ENCODE results near the gene NBL1.

DNA sequence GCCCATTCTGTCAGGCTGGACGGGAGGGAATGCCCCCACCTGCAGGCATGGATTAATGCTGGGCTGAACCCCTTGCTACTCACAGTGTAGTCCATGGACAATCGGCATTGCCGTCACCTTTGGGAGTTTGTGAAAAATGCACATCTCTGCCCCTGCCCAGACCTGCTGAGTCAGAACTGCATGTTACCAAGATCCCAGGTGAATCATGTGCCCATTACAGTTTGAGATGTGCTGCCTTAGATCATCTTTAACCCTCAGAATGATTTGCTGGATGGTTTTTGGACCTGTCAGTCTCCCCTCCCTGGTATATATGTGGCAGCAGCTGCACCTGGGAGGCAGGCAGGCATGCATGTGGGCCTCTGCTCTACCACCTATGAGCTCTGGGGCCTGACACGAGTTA lies 35.6 kb downstream of the NBL1 start:
- TF ChIP-seq, protein P1, sequence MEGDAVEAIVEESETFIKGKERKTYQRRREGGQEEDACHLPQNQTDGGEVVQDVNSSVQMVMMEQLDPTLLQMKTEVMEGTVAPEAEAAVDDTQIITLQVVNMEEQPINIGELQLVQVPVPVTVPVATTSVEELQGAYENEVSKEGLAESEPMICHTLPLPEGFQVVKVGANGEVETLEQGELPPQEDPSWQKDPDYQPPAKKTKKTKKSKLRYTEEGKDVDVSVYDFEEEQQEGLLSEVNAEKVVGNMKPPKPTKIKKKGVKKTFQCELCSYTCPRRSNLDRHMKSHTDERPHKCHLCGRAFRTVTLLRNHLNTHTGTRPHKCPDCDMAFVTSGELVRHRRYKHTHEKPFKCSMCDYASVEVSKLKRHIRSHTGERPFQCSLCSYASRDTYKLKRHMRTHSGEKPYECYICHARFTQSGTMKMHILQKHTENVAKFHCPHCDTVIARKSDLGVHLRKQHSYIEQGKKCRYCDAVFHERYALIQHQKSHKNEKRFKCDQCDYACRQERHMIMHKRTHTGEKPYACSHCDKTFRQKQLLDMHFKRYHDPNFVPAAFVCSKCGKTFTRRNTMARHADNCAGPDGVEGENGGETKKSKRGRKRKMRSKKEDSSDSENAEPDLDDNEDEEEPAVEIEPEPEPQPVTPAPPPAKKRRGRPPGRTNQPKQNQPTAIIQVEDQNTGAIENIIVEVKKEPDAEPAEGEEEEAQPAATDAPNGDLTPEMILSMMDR (conservative IDR thresholded peaks at IDR 0.05; ENCODE audit: low read depth, low read length): no peak
- TF ChIP-seq FOS (IDR thresholded peaks at IDR 0.05; ENCODE audit: low read depth, low read length) (no peak), RAD21 (IDR thresholded peaks at IDR 0.05; ENCODE audit: low read length) (no peak), POLR2A (IDR thresholded peaks at IDR 0.05; ENCODE audit: low read depth, low read length) (no peak), MXI1 (IDR thresholded peaks at IDR 0.05; ENCODE audit: borderline replicate concordance, low read depth, low read length) (no peak), MAFK (IDR thresholded peaks at IDR 0.05; ENCODE audit: low read depth, low read length) (no peak), RCOR1 (IDR thresholded peaks at IDR 0.05; ENCODE audit: insufficient replicate concordance, low read length) (no peak), RFX5 (IDR thresholded peaks at IDR 0.05; ENCODE audit: low read depth, low read length) (no peak), CHD1 (IDR thresholded peaks at IDR 0.05; ENCODE audit: low read depth, low read length) (no peak)
- TF ChIP-seq, protein P2, sequence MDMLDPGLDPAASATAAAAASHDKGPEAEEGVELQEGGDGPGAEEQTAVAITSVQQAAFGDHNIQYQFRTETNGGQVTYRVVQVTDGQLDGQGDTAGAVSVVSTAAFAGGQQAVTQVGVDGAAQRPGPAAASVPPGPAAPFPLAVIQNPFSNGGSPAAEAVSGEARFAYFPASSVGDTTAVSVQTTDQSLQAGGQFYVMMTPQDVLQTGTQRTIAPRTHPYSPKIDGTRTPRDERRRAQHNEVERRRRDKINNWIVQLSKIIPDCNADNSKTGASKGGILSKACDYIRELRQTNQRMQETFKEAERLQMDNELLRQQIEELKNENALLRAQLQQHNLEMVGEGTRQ (IDR thresholded peaks at IDR 0.05; ENCODE audit: low read depth, low read length): no peak

All from IMR-90 (cell line).